SJCRH30 (cell line): ENCODE results near the gene AFF4. TPM values are rescaled to one million over a fixed set of nuclear protein-coding genes. Genes with fewer than 3 reads are reported as not detected.

Experiments
- DNase-seq, 2 experiments: peaks; one replicate each; pipeline ENCODE4 v3.0.0-alpha.2; 2015 to 2020
- H3K27ac ChIP-seq: fragments of 250-450 bp; sonication (Bioruptor Pico); 2 replicates; pipeline ENCODE4 v1.5.1; 2020; ENCODE audit warnings: mild to moderate bottlenecking, moderate library complexity
- H3K27me3 ChIP-seq: fragments of 250-450 bp; sonication (Bioruptor Pico); 2 replicates; pipeline ENCODE4 v1.5.1; 2020; ENCODE audit warnings: mild to moderate bottlenecking, moderate library complexity
- H3K36me3 ChIP-seq: fragments of 250-450 bp; sonication (Bioruptor Pico); 2 replicates; pipeline ENCODE4 v1.5.1; 2020; ENCODE audit warnings: mild to moderate bottlenecking, moderate library complexity
- H3K4me1 ChIP-seq: fragments of 250-450 bp; sonication (Bioruptor Pico); 2 replicates; pipeline ENCODE4 v1.5.1; 2020; ENCODE audit warnings: mild to moderate bottlenecking, moderate library complexity
- H3K4me3 ChIP-seq: fragments of 250-450 bp; sonication (Bioruptor Pico); 2 replicates; pipeline ENCODE4 v1.5.1; 2020; ENCODE audit warnings: mild to moderate bottlenecking, moderate library complexity
- H3K9me3 ChIP-seq: fragments of 250-450 bp; sonication (Bioruptor Pico); replicated peaks from 2 replicates; pipeline ENCODE4 v1.5.1; 2020; ENCODE audit warnings: mild to moderate bottlenecking, moderate library complexity
- total RNA-seq: library from RNA; depleted of rRNA; stranded (reverse); fragments of >200 nt; shearing (Covaris generic); gene quantifications from 2 replicates; pipeline ENCODE4 v1.2.3, GENCODE V29; 2014

AFF4 gene
- total RNA-seq, 1 experiment from 2014 or later = 51.0 TPM

DNA sequence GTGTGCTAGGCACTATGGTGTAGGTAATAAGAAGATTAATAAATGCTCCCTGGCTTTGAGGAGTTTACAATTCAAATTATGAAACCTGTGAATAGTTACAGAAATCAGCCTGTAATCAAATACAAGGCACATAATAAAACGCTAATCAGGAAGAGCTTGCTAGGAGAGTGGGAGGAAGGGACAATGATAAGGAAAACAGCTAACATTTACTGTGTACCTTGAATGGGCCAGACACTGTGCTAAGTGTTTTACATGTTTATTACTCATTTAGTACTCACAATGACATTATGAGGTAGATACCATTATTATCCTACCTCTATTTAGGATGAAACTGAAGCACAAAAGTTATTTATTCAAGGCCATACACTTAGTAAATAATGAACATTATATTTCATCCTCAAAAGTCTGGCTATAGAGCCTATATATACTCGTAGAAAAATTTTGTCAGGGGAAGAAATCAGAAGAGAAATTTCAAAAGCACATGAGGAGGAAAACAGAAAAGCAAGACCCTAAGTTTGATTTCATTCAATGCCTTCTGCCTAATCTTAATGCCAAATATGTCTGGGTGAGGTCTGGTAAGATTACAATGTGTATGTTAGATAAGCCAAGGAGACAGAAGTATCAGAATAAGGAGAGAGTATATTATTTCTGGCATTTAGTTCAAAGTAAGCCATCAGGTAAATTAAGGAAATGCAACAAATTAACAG lies 35.9 kb downstream of the AFF4 start:
- no peaks in the 10 kb centered on the region for H3K9me3 ChIP-seq
- H3K4me3 ChIP-seq = no peak overlapping the region
- H3K27ac ChIP-seq = no peak overlapping the region
- no peaks in the 10 kb centered on the region for H3K4me1 ChIP-seq
- no peak for DNase-seq
- H3K36me3 ChIP-seq = peaks cover 62% of the 10 kb centered on the region
- H3K27me3 ChIP-seq = no peaks in the 10 kb centered on the region

- Histone ChIP-seq H3K4me3 (no peak overlapping the region), H3K4me1 (no peaks in the 10 kb centered on the region), H3K27ac (no peak overlapping the region), H3K27me3 (no peaks in the 10 kb centered on the region), H3K36me3 (peaks cover 62% of the 10 kb centered on the region), H3K9me3 (no peaks in the 10 kb centered on the region)
- no peak for DNase-seq
Observed at GRCh38 chr5:132926437-132926836, 37.0 kb downstream of the AFF4 start.

DNA sequence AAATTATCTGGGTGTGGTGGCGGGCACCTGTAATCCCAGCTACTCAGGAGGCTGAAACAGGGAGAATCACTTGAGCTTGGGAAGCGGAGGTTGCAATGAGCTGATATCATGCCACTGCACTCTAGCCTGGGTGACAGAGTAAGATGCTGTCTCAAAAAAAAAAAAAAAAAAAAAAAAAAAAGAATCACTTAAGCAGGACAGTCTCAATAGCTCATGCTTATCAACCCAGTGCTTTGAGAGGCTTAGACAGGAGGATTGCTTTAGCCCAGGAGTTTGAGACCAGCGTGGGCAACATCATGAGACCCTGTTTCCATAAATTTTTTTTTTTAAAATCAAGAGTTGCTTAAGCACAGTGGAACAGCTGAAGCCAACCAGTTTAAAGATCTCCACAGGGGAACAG lies 47.3 kb downstream of the AFF4 start:
- H3K4me3 ChIP-seq = no peak overlapping the region
- H3K27ac ChIP-seq = no peak overlapping the region
- peaks cover 41% of the 10 kb centered on the region for H3K36me3 ChIP-seq
- DNase-seq = no peak
- no peaks in the 10 kb centered on the region for H3K27me3 ChIP-seq
- no peaks in the 10 kb centered on the region for H3K4me1 ChIP-seq
- no peaks in the 10 kb centered on the region for H3K9me3 ChIP-seq

DNA sequence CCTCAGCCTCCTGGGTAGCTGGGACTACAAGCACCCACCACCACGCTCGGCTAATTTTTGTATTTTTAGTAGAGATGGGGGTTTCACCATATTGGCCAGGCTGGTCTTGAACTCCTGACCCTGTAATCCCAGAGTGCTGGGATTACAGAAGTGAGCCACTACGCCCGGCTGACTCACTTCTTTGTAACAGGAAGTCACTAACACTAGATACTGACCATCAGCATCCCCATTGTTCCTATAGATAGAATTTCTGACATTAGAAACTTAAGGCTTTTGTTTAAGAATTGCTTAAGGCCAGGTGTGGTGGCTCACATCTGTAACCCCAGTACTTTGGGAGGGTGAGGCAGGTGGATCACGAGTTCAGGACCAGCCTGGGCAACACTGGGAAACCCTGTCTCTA lies 47.8 kb downstream of the AFF4 start:
- Histone ChIP-seq H3K27ac (no peak overlapping the region), H3K27me3 (no peaks in the 10 kb centered on the region), H3K36me3 (peaks cover 42% of the 10 kb centered on the region), H3K4me3 (no peak overlapping the region), H3K4me1 (no peaks in the 10 kb centered on the region), H3K9me3 (no peaks in the 10 kb centered on the region)
- no peak for DNase-seq

- Histone ChIP-seq H3K36me3 (peaks cover 33% of the 10 kb centered on the region), H3K27ac (no peak overlapping the region), H3K4me1 (peaks cover 8% of the 10 kb centered on the region), H3K27me3 (no peaks in the 10 kb centered on the region), H3K4me3 (no peak overlapping the region), H3K9me3 (no peaks in the 10 kb centered on the region)
- DNase-seq = no peak
Observed at GRCh38 chr5:132909702-132910101, 53.7 kb downstream of the AFF4 start.

DNA sequence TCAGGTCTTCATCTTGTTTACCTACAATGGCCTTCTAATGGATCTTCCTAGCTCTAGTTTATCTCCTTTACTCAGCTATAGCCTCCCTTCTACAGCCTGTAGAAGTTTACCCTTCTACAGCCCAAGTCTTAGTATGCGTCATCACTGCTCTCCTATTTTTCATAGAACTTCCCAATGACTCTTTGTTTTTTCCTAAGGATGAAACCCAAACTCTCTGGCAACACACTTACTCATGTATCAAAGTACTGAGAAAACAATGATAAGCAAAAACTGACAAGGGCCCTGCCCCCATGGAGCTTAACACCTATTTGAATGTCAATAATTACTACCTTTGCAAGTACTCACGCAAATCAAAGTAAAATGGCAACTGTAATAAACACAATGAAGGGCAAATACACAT lies 56.3 kb downstream of the AFF4 start:
- Histone ChIP-seq H3K4me3 (no peak overlapping the region), H3K27ac (no peak overlapping the region), H3K9me3 (no peaks in the 10 kb centered on the region), H3K36me3 (peaks cover 17% of the 10 kb centered on the region), H3K4me1 (peaks cover 8% of the 10 kb centered on the region), H3K27me3 (no peaks in the 10 kb centered on the region)
- no peak for DNase-seq

- no peak overlapping the region for H3K4me3 ChIP-seq
- no peak overlapping the region for H3K27ac ChIP-seq
- no peaks in the 10 kb centered on the region for H3K9me3 ChIP-seq
- peaks cover 12% of the 10 kb centered on the region for H3K36me3 ChIP-seq
- peaks cover 8% of the 10 kb centered on the region for H3K4me1 ChIP-seq
- DNase-seq = peak; percentile 7 to 63
- H3K27me3 ChIP-seq = no peaks in the 10 kb centered on the region
Observed at GRCh38 chr5:132905938-132906337, 57.5 kb downstream of the AFF4 start.

DNA sequence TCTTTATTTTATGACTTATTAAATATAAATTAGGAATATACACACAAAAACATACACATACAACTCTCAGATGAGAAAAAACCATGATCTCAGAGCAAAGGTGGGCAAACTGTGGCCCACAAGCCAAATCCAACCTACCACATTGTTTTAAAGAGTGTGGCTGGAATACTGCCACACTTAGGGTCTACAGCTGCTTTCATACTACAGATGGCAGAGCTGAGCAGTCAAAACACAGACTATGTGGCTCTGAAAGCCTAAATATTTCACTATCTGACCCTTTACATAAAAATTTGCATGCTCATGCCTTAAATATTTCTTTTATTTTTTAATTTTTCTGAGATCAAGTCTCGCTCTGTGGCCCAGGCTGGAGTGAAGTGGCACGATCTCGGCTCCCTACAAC lies 61.7 kb downstream of the AFF4 start:
- Histone ChIP-seq H3K4me3 (no peak overlapping the region), H3K36me3 (peaks cover 27% of the 10 kb centered on the region), H3K9me3 (no peaks in the 10 kb centered on the region), H3K27ac (no peak overlapping the region), H3K27me3 (no peaks in the 10 kb centered on the region), H3K4me1 (peaks cover 8% of the 10 kb centered on the region)
- DNase-seq = no peak

- H3K27me3 ChIP-seq = no peaks in the 10 kb centered on the region
- H3K9me3 ChIP-seq = no peaks in the 10 kb centered on the region
- no peak for DNase-seq
- peaks cover 34% of the 10 kb centered on the region for H3K36me3 ChIP-seq
- H3K4me1 ChIP-seq = peaks cover 8% of the 10 kb centered on the region
- H3K27ac ChIP-seq = no peak overlapping the region
- no peak overlapping the region for H3K4me3 ChIP-seq
Observed at GRCh38 chr5:132901036-132901435, 62.4 kb downstream of the AFF4 start.

GRCh38 chr5:132898094-132898493 lies 65.3 kb downstream of the AFF4 start:
- H3K27me3 ChIP-seq = no peaks in the 10 kb centered on the region
- no peak overlapping the region for H3K4me3 ChIP-seq
- no peaks in the 10 kb centered on the region for H3K9me3 ChIP-seq
- DNase-seq = no peak
- H3K27ac ChIP-seq = no peak overlapping the region
- H3K36me3 ChIP-seq = peaks cover 46% of the 10 kb centered on the region
- no peaks in the 10 kb centered on the region for H3K4me1 ChIP-seq

DNA sequence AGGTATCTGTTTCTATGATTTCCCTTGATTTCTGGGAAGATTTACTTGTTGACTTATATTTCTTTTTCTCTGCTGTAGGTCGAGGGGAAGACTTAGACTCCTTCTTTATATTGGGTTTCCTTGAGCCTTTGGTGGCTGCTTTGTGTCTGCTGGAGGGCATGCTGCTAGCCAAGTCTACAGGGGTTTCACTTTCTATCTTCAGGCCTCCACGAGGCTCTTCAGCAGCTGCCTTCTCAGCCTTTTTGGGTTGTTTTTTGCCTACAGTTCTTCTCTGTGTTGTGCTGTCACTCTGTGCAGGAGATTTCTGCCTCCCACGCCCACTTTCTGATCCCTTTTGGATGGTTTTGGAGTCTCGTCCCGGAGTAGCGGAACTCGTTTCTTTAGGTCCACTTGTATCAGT lies 66.7 kb downstream of the AFF4 start:
- Histone ChIP-seq H3K9me3 (no peaks in the 10 kb centered on the region), H3K4me1 (no peaks in the 10 kb centered on the region), H3K27ac (no peak overlapping the region), H3K4me3 (no peak overlapping the region), H3K36me3 (peaks cover 60% of the 10 kb centered on the region), H3K27me3 (no peaks in the 10 kb centered on the region)
- DNase-seq = no peak

DNA sequence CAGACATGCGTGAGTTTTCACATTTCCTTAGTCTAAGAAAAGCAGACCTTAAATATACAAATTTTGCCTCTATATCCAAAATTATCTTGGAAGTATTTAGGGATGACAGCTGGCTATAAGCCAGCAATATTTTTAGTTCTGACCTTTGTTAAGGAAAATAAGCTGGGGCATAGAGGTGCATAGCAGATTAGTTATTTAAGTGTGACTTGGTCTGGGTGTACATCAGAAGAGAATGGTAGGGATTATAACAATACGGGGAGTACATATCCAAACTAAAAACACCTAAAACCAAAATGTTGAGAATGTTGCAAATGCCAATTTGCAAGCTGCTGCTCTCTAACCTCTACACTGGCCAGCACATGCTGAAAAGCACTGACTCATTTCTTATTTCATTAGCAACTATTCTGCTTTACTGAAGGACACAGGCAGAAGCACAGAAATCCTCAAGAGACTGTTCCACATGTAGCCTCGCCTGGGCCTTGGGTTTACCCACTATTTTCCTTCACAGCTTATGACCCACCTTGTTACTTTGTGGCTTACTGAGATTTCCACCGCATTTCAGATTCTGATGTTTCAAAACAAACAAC lies 67.6 kb downstream of the AFF4 start:
- no peak for DNase-seq
- H3K9me3 ChIP-seq = no peaks in the 10 kb centered on the region
- no peak overlapping the region for H3K27ac ChIP-seq
- H3K4me1 ChIP-seq = no peaks in the 10 kb centered on the region
- H3K27me3 ChIP-seq = no peaks in the 10 kb centered on the region
- H3K4me3 ChIP-seq = no peak overlapping the region
- H3K36me3 ChIP-seq = peaks cover 68% of the 10 kb centered on the region

- Histone ChIP-seq H3K27ac (no peak overlapping the region), H3K27me3 (no peaks in the 10 kb centered on the region), H3K4me3 (no peak overlapping the region), H3K36me3 (peaks cover 78% of the 10 kb centered on the region), H3K9me3 (no peaks in the 10 kb centered on the region), H3K4me1 (no peaks in the 10 kb centered on the region)
- no peak for DNase-seq
Observed at GRCh38 chr5:132890817-132891216, 72.6 kb downstream of the AFF4 start.

DNA sequence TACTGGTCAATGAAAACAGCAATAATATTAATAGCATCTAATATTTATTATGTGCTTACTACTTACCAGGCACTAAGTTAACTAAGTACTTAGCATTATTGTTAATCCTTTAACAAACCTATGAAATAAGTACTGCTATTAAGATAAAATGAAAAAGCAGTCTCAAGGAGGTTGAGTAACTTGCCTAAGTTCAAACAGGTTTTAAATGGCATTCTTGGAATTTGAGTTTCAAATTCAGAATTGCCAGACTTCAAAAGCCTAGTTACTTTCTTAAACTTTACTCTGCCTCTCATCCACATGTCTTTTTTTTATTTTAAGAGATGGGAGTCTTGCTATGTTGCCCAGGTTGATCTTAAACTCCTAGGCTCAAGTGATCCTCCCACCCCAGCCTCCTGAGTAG lies 73.9 kb downstream of the AFF4 start:
- no peaks in the 10 kb centered on the region for H3K27me3 ChIP-seq
- no peaks in the 10 kb centered on the region for H3K4me1 ChIP-seq
- no peak overlapping the region for H3K4me3 ChIP-seq
- no peaks in the 10 kb centered on the region for H3K9me3 ChIP-seq
- no peak for DNase-seq
- peaks cover 77% of the 10 kb centered on the region for H3K36me3 ChIP-seq
- H3K27ac ChIP-seq = no peak overlapping the region

GRCh38 chr5:132887283-132887682 lies 76.2 kb downstream of the AFF4 start:
- Histone ChIP-seq H3K9me3 (no peaks in the 10 kb centered on the region), H3K4me1 (no peaks in the 10 kb centered on the region), H3K27me3 (no peaks in the 10 kb centered on the region), H3K4me3 (no peak overlapping the region), H3K27ac (no peak overlapping the region), H3K36me3 (peaks cover 66% of the 10 kb centered on the region)
- no peak for DNase-seq
